Measurements from ENCODE around the gene CRYBA4. TPM values are rescaled to one million over a fixed set of nuclear protein-coding genes. Genes with fewer than 3 reads are reported as not detected.

The CRYBA4 gene
- total and polyA plus RNA-seq, 10 of the 15 experiments (the other 5 are each of a cell fraction or from before 2014, with no cell fraction given), result 0.12 to 0.17 TPM; not detected in 8

DNA sequence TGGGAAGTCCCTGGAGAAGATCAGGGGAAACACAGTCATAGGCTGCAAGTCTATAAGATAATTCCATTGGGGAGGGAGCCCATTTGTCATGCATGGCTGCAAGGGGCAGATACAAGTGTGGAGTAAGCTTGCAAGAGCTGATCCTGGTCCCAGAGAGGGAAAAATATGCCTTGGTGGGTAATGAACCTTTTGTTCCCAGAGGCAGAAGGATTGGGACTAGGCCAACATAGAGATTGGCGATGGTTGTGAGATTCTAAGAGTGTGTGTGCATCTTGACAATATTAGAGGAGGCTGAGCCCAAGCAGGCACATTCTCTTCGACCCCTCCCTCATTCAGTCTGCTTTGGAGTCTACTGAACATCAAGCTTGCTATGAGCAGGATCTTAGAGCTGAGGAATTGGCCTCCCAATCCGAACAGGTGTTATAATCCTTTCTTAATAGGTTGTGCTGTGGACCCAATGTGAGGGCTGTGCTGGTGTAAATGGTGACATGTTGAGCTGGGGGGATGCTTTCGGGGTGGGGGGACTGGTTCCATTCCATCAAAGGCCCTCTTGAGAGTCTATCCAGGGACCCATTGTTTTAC is 54.0 kb downstream of the CRYBA4 start:
- H3K4me3 ChIP-seq, result peak overlapping the region; percentile 100
- H3K79me2 ChIP-seq (ENCODE audit: control insufficient read depth, insufficient read depth, low read length), result peaks cover 37% of the 10 kb centered on the region
- H3K36me3 ChIP-seq (ENCODE audit: control insufficient read depth in 2 of 2, insufficient read depth in 2 of 2, low read length in 1 of 2), result peaks cover 2 to 3% of the 10 kb centered on the region in 2 experiments; a peak in 2 of 4 replicates
- ATAC-seq (no peak), DNase-seq (ENCODE audit: low read depth, low spot score) (no peak), FAIRE-seq (no peak)
- ChIA-PET CTCF (interaction anchor here (1.4 to 3.7 kb wide), 2 partner anchors 11 to 241 kb away, joined by 3 to 31 read pairs; no protein-coding TSS in a partner anchor), RAD21 (ENCODE audit: unreplicated experiment) (no interaction called here), SMC1A (ENCODE audit: uncharacterized antibody, unreplicated experiment) (no interaction called here), POLR2A (interaction anchor here (1.0 to 2.5 kb wide), 2 partner anchors 9 to 10 kb away, joined by 6 to 9 read pairs; no protein-coding TSS in a partner anchor)
- H3K9ac ChIP-seq (ENCODE audit: control insufficient read depth, insufficient read depth, low read length), result peak overlapping the region; percentile 98
- peak; percentile 69 for TF ChIP-seq POLR2AphosphoS5 (IDR thresholded peaks at IDR 0.05; ENCODE audit: low read length)
- TF ChIP-seq TAF1 (IDR thresholded peaks at IDR 0.05; ENCODE audit: borderline replicate concordance, low read depth, low read length), result no peak
- no peak overlapping the region for H2AFZ ChIP-seq (ENCODE audit: control insufficient read depth, low read depth, low read length)
- H3K27me3 ChIP-seq (replicated peaks in 1 of 2; ENCODE audit: control insufficient read depth in 2 of 2, insufficient read depth in 2 of 2, low read length in 1 of 2), result no peaks in the 10 kb centered on the region
- peak overlapping the region; percentile 99 for H3K27ac ChIP-seq (ENCODE audit: control insufficient read depth, insufficient read depth)
- intact Hi-C loops (cut with micrococcal nuclease; ENCODE audit: unreplicated experiment), result no loop called here
- in situ Hi-C loops (cut with MboI), result no loop called here
- H3K9me3 ChIP-seq (replicated peaks; ENCODE audit: control insufficient read depth, insufficient read depth, low read length), result no peaks in the 10 kb centered on the region
- H3K4me2 ChIP-seq (ENCODE audit: control insufficient read depth, insufficient read depth), result peak overlapping the region; percentile 85
- 97% methylated on average over 4 of the region's 4 CpGs for whole genome bisulfite sequencing (ENCODE audit: insufficient coverage, insufficient replicate concordance, low lambda C conversion rate, missing lambda C conversion rate)
- peaks cover 32% of the 10 kb centered on the region for H3K4me1 ChIP-seq (ENCODE audit: control insufficient read depth, insufficient read depth, low read length)
- BruUV-seq (replicated peaks), result no TSS peak
- H4K20me1 ChIP-seq (ENCODE audit: control insufficient read depth, insufficient read depth), result no peaks in the 10 kb centered on the region

- ChIA-PET CTCF (no interaction called here), SMC1A (ENCODE audit: uncharacterized antibody, unreplicated experiment) (no interaction called here), RAD21 (ENCODE audit: unreplicated experiment) (no interaction called here), POLR2A (no interaction called here)
- peaks cover 37% of the 10 kb centered on the region for H3K79me2 ChIP-seq (ENCODE audit: control insufficient read depth, insufficient read depth, low read length)
- intact Hi-C loops (cut with micrococcal nuclease; ENCODE audit: unreplicated experiment) (no loop called here), in situ Hi-C loops (cut with MboI) (no loop called here)
- H4K20me1 ChIP-seq (ENCODE audit: control insufficient read depth, insufficient read depth), result no peaks in the 10 kb centered on the region
- no peak for DNase-seq (ENCODE audit: low read depth, low spot score)
- TF ChIP-seq SRF (IDR thresholded peaks at IDR 0.05; ENCODE audit: low read depth in 2 of 2, low read length in 2 of 2) (0 out of 4 replicates have a peak, but pooled peaks of 1 of the 2 experiments have one; percentile 63), MLLT1 (IDR thresholded peaks at IDR 0.05) (peak; percentile 66), MTA3 (IDR thresholded peaks at IDR 0.05; ENCODE audit: borderline replicate concordance, low read length) (no peak), EGR1 (IDR thresholded peaks at IDR 0.05; ENCODE audit: borderline replicate concordance in 1 of 2, low read depth in 2 of 2, low read length in 2 of 2) (no peak)
- no peak overlapping the region; the same call in 1 of the 2 replicates for H3K4me2 ChIP-seq (ENCODE audit: control insufficient read depth, insufficient read depth)
- FAIRE-seq, result no peak
- peaks cover 3 to 5% of the 10 kb centered on the region in 2 experiments; a peak in 3 of 4 replicates for H3K36me3 ChIP-seq (ENCODE audit: control insufficient read depth in 2 of 2, insufficient read depth in 2 of 2, low read length in 1 of 2)
- no peak overlapping the region for H3K9ac ChIP-seq (ENCODE audit: control insufficient read depth, insufficient read depth, low read length)
- 64% methylated on average over 5 of the region's 5 CpGs for WGBS (ENCODE audit: insufficient coverage, insufficient replicate concordance, low lambda C conversion rate, missing lambda C conversion rate)
- H2AFZ ChIP-seq (ENCODE audit: control insufficient read depth, low read depth, low read length), result no peak overlapping the region
- no peaks in the 10 kb centered on the region for H3K9me3 ChIP-seq (replicated peaks; ENCODE audit: control insufficient read depth, insufficient read depth, low read length)
- H3K27ac ChIP-seq (ENCODE audit: control insufficient read depth, insufficient read depth), result no peak overlapping the region
- BruUV-seq (replicated peaks), result no TSS peak
- H3K27me3 ChIP-seq (replicated peaks in 1 of 2; ENCODE audit: control insufficient read depth in 2 of 2, insufficient read depth in 2 of 2, low read length in 1 of 2), result no peaks in the 10 kb centered on the region
- H3K4me1 ChIP-seq (ENCODE audit: control insufficient read depth, insufficient read depth, low read length), result peaks cover 17% of the 10 kb centered on the region
- no peak overlapping the region for H3K4me3 ChIP-seq
- no peak for ATAC-seq
These were observed 55.5 kb downstream of the CRYBA4 start for GRCh38 chr22:26677217-26677616.
